GM20000 (cell line): ENCODE data around the gene THBS4.

Experiments
- DNase-seq: peaks from one replicate; pipeline ENCODE4 v3.0.0; 2012; ENCODE audit warnings: low spot score
- CTCF ChIP-seq: IDR thresholded peaks from 2 replicates; pipeline ENCODE4 v1.5.1; 2012; ENCODE audit warnings: mild to moderate bottlenecking, control low read depth; ENCODE audit errors: extremely low read depth, missing control alignments

The THBS4 gene

GRCh38 chr5:80034559-80034958 is 589 bp upstream of the THBS4 start:
- no peak for TF ChIP-seq CTCF
- no peak for DNase-seq

GRCh38 chr5:80035839-80036238 is 691 bp downstream of the THBS4 start:
- DNase-seq = no peak
- no peak for TF ChIP-seq CTCF

GRCh38 chr5:80036615-80037014 is 1.5 kb downstream of the THBS4 start:
- no peak for TF ChIP-seq CTCF
- DNase-seq = no peak

- DNase-seq = no peak
- TF ChIP-seq CTCF = no peak
Measured at GRCh38 chr5:80037366-80037765, 2.2 kb downstream of the THBS4 start.

GRCh38 chr5:80039650-80040049 is 4.5 kb downstream of the THBS4 start:
- DNase-seq = no peak
- no peak for TF ChIP-seq CTCF

- no peak for DNase-seq
- TF ChIP-seq CTCF = no peak
Measured at GRCh38 chr5:80041527-80041926, 6.4 kb downstream of the THBS4 start.

GRCh38 chr5:80042330-80042729 is 7.2 kb downstream of the THBS4 start:
- no peak for DNase-seq
- no peak for TF ChIP-seq CTCF
